NCI-H1417 treated with DMSO at 0.1 percent for 48 hours (cell line): ENCODE data around the gene ERRFI1.

ENCODE experiments used
- DNase-seq: peaks from one replicate; lab custom pipeline; 2025; lab: John Stamatoyannopoulos, UW

Gene ERRFI1

DNA sequence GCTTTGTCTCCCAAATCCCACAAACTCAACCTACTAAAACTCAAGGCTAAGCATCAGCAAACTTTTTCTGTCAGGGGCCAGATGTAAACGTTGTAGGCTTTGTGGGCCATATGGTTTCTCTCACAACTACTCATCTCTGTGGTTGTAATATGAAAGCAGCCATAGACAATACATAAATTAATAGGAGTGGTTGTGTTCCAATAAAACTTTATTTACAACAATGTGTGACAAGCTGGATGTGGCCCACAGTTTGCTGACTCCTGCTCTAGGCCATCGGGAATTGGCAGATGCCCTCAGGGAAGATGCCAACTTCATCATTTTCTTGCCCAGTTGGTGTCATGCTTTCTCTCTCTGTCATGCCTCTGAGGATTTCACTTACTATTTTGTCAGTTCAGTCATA is 17.5 kb upstream of the ERRFI1 start:
- no peak for DNase-seq

DNA sequence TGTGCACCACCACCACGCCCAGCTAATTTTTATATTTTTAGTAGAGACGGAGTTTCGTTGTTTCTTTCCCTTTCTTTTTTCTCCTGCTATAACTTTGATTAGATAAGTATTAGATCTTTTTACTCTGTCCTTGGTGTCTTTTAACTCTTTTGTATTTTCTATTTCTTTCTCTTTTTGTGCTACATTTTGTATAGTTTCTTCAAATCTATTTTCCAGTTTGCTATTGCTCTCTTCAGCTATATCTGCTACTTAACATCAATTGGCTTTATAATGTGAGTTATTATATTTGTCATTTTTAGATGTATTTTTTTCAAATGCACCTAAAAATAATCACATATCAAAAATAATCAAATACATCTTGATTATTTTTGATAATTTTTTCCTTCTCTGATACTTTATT is 16.0 kb upstream of the ERRFI1 start:
- no peak for DNase-seq

DNA sequence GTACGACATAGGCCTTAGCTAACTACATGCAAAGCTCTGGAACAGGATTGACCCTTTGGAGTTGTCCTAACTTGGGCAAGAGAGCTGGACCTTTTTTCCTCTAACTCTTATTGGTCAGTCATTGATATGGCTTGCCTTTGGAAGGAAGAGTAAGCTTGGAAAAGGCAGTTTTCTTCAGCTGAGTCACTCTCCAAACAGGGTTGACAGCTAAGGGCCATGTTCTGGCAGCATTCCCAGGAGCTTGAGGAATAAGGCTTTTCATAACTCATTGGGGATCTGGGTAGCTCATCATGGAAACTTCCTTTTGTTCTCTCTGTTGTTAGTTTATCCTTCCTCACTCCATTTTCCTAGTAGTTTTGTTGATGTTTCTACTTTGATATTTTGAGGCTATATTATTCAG is 14.5 kb upstream of the ERRFI1 start:
- DNase-seq = no peak

DNA sequence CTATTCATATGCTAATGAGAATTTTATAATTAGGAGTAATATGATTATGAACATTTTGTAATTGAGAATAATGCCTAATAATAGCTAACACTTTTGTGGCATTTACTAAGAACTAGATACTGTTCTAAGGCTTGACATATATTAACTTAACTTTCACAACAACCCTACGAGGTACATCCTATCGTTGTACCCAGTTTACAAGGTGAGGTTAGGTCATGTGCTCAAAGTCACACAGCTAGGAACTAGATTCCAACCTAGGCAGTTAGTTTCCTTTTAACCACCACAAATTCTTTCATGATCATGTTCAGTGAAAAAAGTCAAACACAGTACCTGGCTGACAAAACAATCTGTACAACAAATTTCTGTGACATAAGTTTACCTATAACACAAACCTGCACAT is 13.0 kb upstream of the ERRFI1 start:
- DNase-seq = no peak

DNA sequence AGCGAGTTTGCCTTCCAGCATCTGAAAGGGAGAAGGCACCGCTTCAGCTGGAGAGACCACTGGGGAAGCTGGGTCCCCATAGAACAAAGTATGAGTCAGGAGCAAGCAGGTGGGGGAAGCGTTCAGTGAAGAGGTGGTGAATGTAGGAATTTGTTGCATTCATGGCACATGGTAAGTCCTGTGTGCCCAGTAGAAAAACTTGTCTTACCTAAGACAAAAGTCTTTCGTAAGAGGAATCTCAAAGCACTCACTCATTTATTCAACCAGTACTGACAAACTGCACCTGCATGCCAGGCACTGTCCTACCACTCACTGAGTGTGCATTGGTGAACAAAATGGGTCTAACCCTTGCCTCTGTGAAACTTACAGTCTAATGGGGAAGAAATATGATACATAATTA is 9.2 kb upstream of the ERRFI1 start:
- no peak for DNase-seq

- no peak for DNase-seq
These were observed 7.2 kb upstream of the ERRFI1 start for GRCh38 chr1:8033322-8033721.

DNA sequence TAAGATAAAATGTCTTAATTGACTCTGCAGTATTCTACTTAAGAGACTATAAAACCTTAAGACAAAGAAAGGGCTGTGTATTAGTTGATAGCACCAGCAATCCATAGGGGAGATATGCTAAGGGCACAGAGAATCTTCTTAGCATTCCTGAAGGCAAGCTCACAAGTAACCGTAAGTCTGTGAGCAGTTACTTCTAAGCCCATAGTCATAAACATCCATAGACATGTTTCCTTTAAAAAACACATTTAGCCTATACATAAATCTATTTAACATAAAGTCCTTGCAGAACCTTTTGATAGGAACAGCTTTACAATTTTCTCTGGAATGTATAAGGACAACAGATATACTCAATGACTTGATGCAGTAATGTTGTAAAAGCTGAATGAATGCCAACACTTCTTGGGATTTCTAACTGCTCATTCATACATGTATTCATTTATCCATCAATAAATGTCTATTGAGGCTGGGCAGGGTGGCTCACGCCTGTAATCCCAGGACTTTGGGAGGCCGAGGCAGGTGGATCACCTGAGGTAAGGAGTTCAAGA is 6.3 kb upstream of the ERRFI1 start:
- DNase-seq = no peak

DNA sequence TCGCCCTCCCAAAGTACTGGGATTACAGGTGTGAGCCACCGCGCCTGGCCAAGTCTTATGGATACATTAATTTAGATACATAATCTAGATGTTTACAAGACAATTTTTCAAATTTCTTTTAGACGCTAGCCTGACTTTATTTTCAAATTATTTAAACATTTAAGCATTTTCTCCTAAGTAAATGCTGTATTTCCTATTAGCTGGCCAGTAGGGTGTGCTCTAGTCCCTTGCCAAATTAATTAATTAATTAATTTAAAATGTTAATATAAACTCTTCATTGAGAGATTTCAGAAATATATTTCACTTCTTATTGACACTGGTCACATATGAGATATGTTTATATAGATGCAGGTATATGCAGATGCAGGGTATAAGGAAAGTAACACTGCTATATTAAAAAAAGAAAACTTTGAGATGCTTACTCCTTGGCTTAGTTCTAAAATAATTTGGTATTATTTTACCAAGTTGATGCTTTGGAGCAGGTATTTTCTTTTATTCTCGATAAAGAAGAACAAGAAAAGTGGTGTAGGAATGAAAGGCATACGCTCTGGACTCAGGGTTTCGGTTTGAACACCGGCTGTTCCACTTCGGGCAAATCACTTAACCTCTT is 5.2 kb upstream of the ERRFI1 start:
- DNase-seq = no peak

GRCh38 chr1:8028571-8028910 is 2.4 kb upstream of the ERRFI1 start:
- no peak for DNase-seq

DNA sequence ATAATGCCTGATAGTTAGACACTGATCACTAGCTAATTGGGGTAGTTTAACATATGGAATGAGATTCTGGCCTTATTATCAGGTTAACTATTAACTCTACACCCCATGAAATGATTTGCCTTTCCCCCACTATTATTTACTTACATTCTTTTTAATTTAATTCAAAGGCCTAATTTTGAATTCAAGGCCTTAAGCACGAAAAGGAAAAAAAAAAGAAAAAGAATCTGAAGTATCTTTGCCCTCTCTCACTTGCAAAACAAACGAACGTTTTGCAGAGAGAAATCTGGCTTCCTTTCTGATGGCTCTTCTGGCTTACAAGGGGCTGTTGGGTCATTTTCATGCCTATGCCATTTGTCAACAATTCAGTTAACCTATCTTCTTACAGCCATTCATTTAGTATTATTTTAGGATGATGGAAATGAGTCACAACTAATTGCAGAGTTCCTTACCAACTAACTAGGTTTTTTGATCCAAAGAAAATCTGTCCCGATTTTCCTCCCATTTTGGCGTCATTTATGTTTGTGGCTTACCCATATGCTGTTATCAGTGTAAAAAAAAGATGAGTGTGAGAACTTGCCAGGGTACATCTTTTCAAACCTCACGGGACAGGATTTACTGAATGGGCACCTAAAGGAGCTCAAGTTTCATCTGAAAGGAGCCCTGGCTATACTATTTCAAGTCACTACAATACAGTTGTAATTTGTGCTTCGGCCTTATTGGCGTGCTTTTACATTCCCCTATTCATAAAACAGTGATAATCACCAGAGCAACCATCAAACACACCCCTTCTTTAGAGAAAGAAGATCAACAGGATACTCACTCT is 1.9 kb upstream of the ERRFI1 start:
- DNase-seq = no peak

DNA sequence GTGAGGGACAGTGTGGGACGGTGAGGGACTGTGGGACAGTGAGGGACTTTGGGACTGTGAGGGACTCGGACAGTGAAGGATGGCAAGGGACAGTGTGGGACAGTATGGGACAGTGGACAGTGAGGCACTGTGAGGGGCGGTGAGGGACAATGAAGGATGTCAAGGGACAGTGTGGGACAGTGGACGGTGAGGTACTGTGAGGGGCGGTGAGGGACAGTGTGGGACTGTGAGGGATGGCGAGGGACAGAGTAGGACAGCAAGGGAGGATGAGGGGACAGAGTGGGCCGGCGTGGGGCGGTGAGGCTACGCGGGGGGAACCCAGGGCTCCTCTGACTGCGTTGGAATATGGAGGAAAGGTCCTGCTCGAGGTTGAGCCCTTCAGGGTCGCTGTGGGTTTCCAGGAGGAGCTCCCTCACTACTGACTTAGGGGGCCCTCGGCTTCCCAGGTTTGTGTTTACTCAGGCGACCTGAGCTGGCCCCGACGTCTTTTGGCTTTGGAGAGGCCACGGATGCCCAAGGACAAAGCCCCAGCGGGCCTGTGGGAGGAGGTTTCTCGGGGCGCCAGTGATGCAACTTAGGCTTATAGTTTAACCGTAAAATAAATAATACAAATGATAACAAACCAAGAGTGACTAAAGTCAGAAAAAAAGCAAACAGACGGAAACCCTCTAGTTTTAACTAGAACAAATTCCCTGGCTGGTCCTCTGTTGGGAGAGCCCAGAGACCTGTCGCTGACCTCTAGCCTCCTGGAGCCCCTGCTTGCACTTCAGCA is 1.1 kb upstream of the ERRFI1 start:
- DNase-seq = no peak

DNA sequence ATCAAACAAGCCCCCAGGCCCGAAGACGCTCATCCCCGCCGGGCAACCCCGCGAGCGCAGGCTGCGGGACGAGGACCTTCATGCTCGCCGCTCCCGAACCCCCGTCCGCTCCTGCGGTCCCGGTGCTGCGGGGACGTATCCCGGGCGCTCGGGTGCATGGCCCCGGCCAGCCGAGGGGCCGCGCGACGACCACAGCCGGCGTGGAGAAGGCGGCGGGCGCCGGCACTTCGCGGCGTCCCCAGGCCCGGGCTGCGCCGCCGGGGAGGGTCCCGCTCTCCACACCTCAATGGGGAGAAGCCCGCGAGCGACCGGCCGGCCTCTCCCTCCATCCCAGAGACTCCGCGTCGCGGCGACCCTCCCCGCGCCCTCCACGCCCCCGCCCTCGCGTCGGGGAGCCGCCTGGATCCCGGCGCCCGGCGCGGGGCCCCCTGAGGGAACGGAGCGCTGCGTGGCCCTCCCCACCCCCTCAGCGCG is 401 bp downstream of the ERRFI1 start:
- no peak for DNase-seq

DNA sequence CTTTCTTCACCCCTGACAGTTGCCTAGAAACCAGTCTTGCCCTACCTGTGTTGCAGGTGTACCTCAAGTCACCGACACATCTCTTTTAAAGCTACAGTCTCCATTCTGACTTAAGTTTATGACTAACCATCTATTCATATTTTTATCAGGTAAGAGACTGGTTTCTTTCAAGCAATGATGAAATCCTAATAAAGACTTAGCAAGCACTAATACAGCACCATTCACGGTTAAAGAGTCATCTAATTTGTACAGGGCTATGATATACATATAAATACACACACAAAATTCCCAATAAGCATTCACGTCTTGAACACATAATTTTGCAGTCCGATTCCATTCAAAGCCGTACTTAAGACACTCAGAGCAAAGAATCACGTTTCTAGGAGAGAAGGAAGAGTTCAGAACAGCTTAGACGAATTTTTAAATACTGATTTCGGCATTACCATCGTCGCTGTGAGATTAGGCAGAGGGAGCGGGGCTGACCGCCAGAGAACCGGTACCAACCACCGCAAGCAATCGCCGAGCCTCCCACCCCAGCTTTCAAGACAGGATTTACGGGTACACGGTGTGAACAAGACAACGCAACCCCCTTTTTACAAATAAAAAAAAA is 943 bp downstream of the ERRFI1 start:
- no peak for DNase-seq

GRCh38 chr1:8024329-8024728 is 1.8 kb downstream of the ERRFI1 start:
- no peak for DNase-seq

DNA sequence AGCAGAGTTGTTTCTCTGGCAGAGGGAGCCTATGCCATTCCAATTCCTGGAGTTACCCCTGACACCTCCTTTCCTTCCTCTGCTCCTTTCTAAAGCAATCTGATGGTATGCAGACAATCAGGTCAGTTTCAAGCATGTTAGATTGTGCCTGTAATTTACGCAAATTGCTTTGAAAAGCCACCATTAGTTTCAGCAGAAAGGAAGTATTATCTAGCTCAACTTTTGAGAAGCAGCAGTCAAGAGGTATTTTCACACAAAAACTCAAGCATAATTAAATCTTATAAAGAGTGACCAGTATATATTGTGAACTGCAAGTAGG is 2.2 kb downstream of the ERRFI1 start:
- no peak for DNase-seq

DNA sequence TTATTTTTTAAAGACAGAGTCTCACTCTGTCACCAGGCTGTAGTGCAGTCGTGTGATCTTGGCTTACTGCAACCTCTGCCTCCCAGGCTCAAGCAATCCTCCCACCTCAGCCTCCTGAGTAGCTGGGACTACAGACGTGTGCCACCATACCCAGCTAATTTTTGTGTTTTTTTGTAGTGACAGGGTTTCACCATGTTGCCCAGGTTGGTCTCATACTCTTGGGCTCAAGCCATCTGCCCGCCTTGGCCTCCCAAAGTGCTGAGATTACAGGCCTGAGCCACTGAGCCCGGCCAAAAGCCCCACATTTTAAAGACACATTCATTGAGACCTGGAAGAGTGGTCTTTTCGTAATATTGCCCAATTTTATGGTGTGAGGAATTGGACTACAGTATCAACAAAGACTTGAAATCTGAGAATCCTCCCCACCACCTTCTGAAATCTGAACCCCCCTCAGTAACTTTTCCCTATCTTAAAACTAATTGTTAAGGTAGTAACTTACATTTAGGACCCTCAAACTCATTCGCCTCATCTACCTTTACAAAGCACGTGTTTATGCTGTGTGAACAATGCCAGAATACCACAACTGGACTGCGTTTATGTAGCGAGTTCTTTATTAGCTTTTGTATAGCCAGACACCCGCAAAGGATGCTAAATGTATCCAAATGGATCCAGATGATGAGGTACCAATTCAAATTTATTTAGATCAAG is 2.7 kb downstream of the ERRFI1 start:
- DNase-seq = no peak

- no peak for DNase-seq
These were observed 3.5 kb downstream of the ERRFI1 start for GRCh38 chr1:8022395-8023286.

GRCh38 chr1:8021676-8022266 is 4.3 kb downstream of the ERRFI1 start:
- DNase-seq = no peak

GRCh38 chr1:8020032-8020431 is 6.1 kb downstream of the ERRFI1 start:
- no peak for DNase-seq

GRCh38 chr1:8019229-8019620 is 6.9 kb downstream of the ERRFI1 start:
- no peak for DNase-seq
